Lower leg skin (tissue), 4 donors: ENCODE data around the gene GRIK4. TPM values are rescaled to one million over a fixed set of nuclear protein-coding genes. Genes with fewer than 3 reads are reported as not detected.

Source experiments
- DNase-seq, 2 donors: peaks; one replicate each; pipeline ENCODE4 v3.0.0-alpha.2; 2019; ENCODE audit warnings: low spot score in 2 of 2
- H3K4me3 ChIP-seq: fragments of 200-600 bp; sonication (generic); 2 replicates; pipeline ENCODE4 v1.5.1; 2017; ENCODE audit warnings: mild to moderate bottlenecking, low read depth; ENCODE audit not compliant: poor library complexity, severe bottlenecking
- POLR2A ChIP-seq, 2 donors: fragments of 450-650 bp; IDR thresholded peaks; one replicate each; pipeline ENCODE4 v1.6.1; 2016 to 2017; ENCODE audit warnings: antibody characterized with exemption in 2 of 2, mild to moderate bottlenecking in 1 of 2, moderate library complexity in 1 of 2
- WGBS, 2 donors: methylation state at CpG; one replicate each; pipeline ENCODE4 v1.1.5; 2018; 5-methylcytosine and 5-hydroxymethylcytosine counted together
- intact Hi-C: fragments of 100-400 bp; cut with DNase I; formaldehyde crosslinking; loops from one replicate; pipeline ENCODE4 v1.15.0; 2023; ENCODE audit warnings: low total_unique reads
- total RNA-seq, 4 donors: library from RNA; depleted of rRNA; stranded (reverse); fragments of >200 nt; gene quantifications; one replicate each; pipeline ENCODE4 v1.1.0, GENCODE V29; 2016
- TF ChIP-seq, protein P1 (sequence below), 3 donors: fragments of 450-650 bp; IDR thresholded peaks; one replicate each; pipeline ENCODE4 v1.5.1; 2016; ENCODE audit warnings: antibody characterized with exemption in 3 of 3, mild to moderate bottlenecking in 3 of 3, moderate library complexity in 2 of 3

GRIK4 gene
- total RNA-seq, 4 donors from 2014 or later, result 0.06 to 0.67 TPM; not detected in 2

DNA sequence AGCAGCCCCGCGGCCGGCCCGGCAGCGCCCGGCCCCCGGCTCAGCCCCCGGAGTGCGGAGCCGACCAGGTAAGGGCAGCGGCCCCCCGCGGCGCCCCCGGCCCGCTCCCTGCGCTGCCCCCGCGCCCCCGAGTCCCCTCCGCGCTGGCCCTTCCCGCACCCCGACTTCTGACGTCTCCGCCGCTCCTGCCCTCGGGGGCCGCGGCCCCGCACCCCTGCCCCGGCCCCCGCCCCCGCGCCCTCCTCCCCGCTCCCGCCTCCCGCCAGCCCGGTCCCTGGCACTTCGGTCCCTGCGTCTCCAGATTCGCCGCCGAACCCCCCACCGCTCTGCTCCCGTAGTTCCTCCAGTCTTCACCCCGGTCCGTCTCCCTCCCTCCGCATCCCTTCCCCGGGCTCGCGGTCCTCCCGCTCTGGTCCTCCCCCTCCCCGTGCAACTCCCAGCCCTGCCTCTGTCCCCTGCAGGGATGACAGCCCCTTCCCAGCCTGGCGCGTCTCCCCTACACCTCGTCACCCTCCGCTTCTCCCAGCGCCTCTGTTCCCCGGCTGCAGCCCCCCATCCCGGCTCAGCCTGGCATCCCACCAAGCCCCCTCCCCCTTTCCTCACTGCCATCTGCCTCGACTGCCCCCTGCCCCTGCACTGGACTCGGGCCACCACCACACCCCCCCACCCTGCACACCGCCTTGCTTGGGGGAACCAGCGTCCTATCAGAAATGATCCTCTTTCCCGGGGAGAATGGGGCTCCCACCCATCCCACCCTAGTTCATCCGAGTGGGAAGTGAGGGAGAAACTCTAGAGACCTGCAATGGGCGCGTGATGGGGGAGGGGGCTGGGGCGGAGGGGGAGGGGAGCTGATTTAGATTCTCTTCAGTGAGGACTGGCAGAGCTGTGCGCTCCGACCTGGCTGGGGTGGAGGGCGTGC is 531 bp downstream of the GRIK4 start:
- no peak for TF ChIP-seq POLR2A (IDR thresholded peaks at IDR 0.05)
- TF ChIP-seq, protein P1, sequence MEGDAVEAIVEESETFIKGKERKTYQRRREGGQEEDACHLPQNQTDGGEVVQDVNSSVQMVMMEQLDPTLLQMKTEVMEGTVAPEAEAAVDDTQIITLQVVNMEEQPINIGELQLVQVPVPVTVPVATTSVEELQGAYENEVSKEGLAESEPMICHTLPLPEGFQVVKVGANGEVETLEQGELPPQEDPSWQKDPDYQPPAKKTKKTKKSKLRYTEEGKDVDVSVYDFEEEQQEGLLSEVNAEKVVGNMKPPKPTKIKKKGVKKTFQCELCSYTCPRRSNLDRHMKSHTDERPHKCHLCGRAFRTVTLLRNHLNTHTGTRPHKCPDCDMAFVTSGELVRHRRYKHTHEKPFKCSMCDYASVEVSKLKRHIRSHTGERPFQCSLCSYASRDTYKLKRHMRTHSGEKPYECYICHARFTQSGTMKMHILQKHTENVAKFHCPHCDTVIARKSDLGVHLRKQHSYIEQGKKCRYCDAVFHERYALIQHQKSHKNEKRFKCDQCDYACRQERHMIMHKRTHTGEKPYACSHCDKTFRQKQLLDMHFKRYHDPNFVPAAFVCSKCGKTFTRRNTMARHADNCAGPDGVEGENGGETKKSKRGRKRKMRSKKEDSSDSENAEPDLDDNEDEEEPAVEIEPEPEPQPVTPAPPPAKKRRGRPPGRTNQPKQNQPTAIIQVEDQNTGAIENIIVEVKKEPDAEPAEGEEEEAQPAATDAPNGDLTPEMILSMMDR (IDR thresholded peaks at IDR 0.05), result no peak
- DNase-seq, result peak in 1 of 2 donors; percentile 83
- intact Hi-C loops, result loop anchor here (5.0 to 10.0 kb wide), 3 partner anchors 173 to 440 kb away; no protein-coding TSS in a partner anchor
- 21 to 26% methylated on average over 26 to 35 of the region's 73 CpGs for WGBS, 2 donors
- no peak overlapping the region for H3K4me3 ChIP-seq

DNA sequence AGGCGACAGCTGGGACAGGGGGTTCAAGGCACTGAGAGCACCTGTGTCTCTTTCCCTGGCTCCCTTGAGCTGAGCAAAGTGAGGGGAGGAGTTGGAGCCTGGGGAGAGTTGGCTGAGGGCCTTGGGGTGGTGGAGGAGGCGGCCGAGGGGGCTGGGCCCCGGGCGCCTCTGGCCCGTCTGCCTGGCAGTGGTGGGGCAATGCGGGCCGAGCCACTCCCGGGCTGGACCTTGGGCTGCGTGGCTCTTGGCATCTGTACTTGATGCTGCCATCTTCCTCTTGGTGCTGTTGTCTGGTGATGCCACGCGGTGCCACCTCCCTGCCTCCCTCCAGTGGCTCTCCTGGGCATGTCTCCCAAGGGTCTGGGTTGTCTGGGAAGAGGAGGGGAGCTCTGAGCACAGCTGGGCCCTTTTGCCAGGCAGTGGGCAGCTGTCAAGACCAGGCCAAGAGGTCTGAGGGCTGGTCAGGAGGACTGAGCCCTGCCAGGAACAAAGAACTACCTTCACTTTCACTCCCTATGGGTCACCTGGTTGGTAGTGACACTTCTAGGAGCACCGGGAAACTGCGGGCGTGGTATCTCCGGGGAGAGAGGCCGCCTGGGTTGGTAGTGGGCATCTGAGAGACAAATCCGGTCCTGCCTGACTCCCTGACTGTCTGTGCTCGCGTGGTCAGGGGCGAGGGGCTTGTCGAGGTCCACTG is 1.3 kb downstream of the GRIK4 start:
- peak in 1 of 2 donors; percentile 84 for DNase-seq
- no peak overlapping the region for H3K4me3 ChIP-seq
- 81 to 83% methylated on average over 18 to 22 of the region's 22 CpGs for WGBS, 2 donors

DNA sequence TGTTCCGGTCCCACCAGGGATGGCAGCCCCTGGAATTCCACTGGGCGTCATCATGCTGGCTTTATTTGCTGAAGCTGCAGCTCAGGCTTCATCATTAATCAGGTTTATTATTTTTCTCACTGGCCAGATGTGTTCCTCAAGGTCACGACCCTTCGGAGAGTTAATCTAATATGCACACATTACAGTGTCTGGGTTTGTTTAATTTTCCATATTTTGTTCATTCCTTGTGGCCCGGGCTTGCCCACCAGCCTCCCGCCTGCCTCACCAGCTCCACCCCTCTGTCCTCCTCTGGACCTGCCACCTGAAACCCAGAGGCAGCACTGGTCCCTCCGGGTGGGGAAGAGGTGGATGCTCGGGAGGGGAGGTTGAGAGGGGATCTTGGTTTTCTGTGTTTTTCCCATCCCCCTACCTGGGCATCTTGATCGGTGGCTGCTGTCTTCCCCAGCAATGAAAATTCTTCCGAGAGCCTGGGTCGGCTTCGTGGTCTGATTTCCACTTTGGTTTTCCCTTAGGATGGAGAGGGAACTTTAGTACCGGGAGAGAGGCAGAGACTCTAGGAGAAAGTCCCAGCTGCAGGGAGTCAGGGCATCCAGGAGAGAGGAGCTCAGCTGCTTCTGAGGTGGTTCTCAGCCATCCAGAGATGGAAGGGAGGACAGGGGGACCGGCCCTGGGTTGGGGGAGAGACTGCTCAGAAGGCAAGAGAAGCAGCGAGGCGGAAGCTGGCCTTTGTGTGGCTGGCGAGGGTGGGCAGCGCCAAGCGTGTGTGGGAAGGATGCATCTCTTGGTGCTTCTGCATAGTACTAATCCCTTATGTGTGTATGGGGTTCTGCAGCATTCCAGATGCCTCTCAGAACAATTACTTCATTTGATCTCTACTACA is 2.1 kb downstream of the GRIK4 start:
- intact Hi-C loops, result loop anchor here (5.0 to 10.0 kb wide), 3 partner anchors 171 to 439 kb away; no protein-coding TSS in a partner anchor
- H3K4me3 ChIP-seq, result no peak overlapping the region
- TF ChIP-seq, protein P1 (IDR thresholded peaks at IDR 0.05), result no peak
- no peak for TF ChIP-seq POLR2A (IDR thresholded peaks at IDR 0.05)
- 75 to 78% methylated on average over 19 of the region's 19 CpGs for WGBS, 2 donors
- DNase-seq, result peak in 1 of 2 donors; percentile 80

More for the DNA sequence above, 1.3 kb downstream of the GRIK4 start:
- intact Hi-C loops, result loop anchor here (5.0 to 10.0 kb wide), 3 partner anchors 172 to 439 kb away; no protein-coding TSS in a partner anchor
- TF ChIP-seq, protein P1 (IDR thresholded peaks at IDR 0.05), result no peak
- no peak for TF ChIP-seq POLR2A (IDR thresholded peaks at IDR 0.05)

DNA sequence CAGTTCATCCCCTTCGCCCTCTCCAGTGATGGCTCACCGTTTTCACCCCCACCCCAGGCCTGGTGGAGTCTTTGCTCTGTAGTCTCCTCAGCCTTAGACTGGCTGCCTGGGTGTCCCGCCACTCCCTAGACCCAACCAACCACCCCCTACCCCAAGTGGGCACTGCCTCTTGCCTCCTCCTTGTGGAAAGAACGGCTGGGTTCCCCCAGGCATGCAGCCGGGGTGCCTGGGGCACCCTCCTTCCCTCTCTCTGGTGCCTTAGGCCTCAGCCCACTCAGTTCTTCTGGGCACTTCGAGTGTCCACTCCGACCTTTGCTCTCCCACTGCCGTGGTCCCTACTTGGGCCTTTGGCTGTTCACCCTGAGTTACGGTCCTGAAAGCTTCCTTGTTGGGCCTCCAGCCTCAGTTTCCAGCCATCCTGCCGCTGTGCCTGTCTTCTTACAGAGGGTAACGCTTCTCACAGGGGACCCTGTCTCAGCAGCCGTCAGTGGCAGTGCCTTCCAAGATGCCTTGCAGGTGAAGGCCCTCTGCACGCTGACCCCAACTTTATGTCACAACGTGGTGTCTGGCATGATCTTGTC is 3.1 kb downstream of the GRIK4 start:
- no peak overlapping the region for H3K4me3 ChIP-seq
- 88 to 89% methylated on average over 14 of the region's 14 CpGs for WGBS, 2 donors
- intact Hi-C loops, result loop anchor here (5.0 to 10.0 kb wide), 3 partner anchors 170 to 438 kb away; no protein-coding TSS in a partner anchor
- TF ChIP-seq, protein P1 (IDR thresholded peaks at IDR 0.05), result no peak
- no peak for TF ChIP-seq POLR2A (IDR thresholded peaks at IDR 0.05)
- DNase-seq, result peak in 1 of 2 donors; percentile 72
